ENCODE data around the gene OR6C74. TPM values are rescaled to one million over a fixed set of nuclear protein-coding genes. Genes with fewer than 3 reads are reported as not detected.

The OR6C74 gene
- total and polyA plus RNA-seq, 5 donors from 2014 or later = not detected

- Mint-ChIP-seq H3K27me3 (peaks cover 4% of the 10 kb centered on the region), H3K4me1 (no peaks in the 10 kb centered on the region), H3K4me3 (no peak overlapping the region), H3K36me3 (no peaks in the 10 kb centered on the region), H3K27ac (no peak overlapping the region), H3K9me3 (peaks cover 0 to 2% (median 0%) of the 10 kb centered on the region in 7 donors)
- no peaks in the 10 kb centered on the region for H3K36me3 ChIP-seq (ENCODE audit: control insufficient read depth, insufficient read depth, low read length)
- no peak for ATAC-seq (ENCODE audit: low read depth in 2 of 2)
- H3K9me3 ChIP-seq (ENCODE audit: control insufficient read depth in 2 of 2, low read length in 2 of 2) = no peaks in the 10 kb centered on the region
- DNase-seq = no peak
- no peaks in the 10 kb centered on the region for H3K27me3 ChIP-seq (ENCODE audit: control insufficient read depth, insufficient read depth, low read length)
- no peaks in the 10 kb centered on the region for H3K4me1 ChIP-seq (ENCODE audit: control insufficient read depth, insufficient read depth, low read length, poor library complexity, severe bottlenecking)
- H3K4me3 ChIP-seq (ENCODE audit: low read depth, low read length) = no peak overlapping the region
- no peak overlapping the region for H3K27ac ChIP-seq (ENCODE audit: insufficient read depth, low read length, poor library complexity, severe bottlenecking)
Observed at GRCh38 chr12:55258303-55258702, 13.9 kb downstream of the OR6C74 start.

GRCh38 chr12:55280991-55281390 lies 36.6 kb downstream of the OR6C74 start:
- Mint-ChIP-seq H3K4me3 (no peak overlapping the region), H3K27ac (no peak overlapping the region), H3K36me3 (no peaks in the 10 kb centered on the region), H3K4me1 (no peaks in the 10 kb centered on the region), H3K27me3 (peaks cover 31% of the 10 kb centered on the region), H3K9me3 (peaks cover 0 to 4% (median 0%) of the 10 kb centered on the region in 7 donors)
- Histone ChIP-seq H3K4me1 (ENCODE audit: control insufficient read depth, insufficient read depth, low read length, poor library complexity, severe bottlenecking) (no peaks in the 10 kb centered on the region), H3K27me3 (ENCODE audit: control insufficient read depth, insufficient read depth, low read length) (peaks cover 1% of the 10 kb centered on the region), H3K9me3 (ENCODE audit: control insufficient read depth in 2 of 2, low read length in 2 of 2) (peaks cover 0 to 2% of the 10 kb centered on the region in 2 experiments), H3K27ac (ENCODE audit: insufficient read depth, low read length, poor library complexity, severe bottlenecking) (no peak overlapping the region), H3K36me3 (ENCODE audit: control insufficient read depth, insufficient read depth, low read length) (no peaks in the 10 kb centered on the region), H3K4me3 (ENCODE audit: low read depth, low read length) (no peak overlapping the region)
- ATAC-seq (ENCODE audit: low read depth in 2 of 2) (no peak), DNase-seq (no peak)

GRCh38 chr12:55289999-55290398 lies 45.6 kb downstream of the OR6C74 start:
- no peaks in the 10 kb centered on the region for H3K4me1 Mint-ChIP-seq

More at GRCh38 chr12:55289999-55290398, 45.6 kb downstream of the OR6C74 start:
- no peaks in the 10 kb centered on the region for H3K27me3 ChIP-seq (ENCODE audit: control insufficient read depth, insufficient read depth, low read length)
- no peak overlapping the region for H3K27ac ChIP-seq (ENCODE audit: insufficient read depth, low read length, poor library complexity, severe bottlenecking)
- Mint-ChIP-seq H3K27me3 (peaks cover 9% of the 10 kb centered on the region), H3K27ac (no peak overlapping the region), H3K36me3 (no peaks in the 10 kb centered on the region), H3K9me3 (peaks cover 0 to 2% (median 0%) of the 10 kb centered on the region in 7 donors), H3K4me3 (no peak overlapping the region)
- no peak overlapping the region for H3K4me3 ChIP-seq (ENCODE audit: low read depth, low read length)
- H3K36me3 ChIP-seq (ENCODE audit: control insufficient read depth, insufficient read depth, low read length) = no peaks in the 10 kb centered on the region
- H3K9me3 ChIP-seq (ENCODE audit: control insufficient read depth in 2 of 2, low read length in 2 of 2) = no peaks in the 10 kb centered on the region
- no peak for ATAC-seq (ENCODE audit: low read depth in 2 of 2)
- no peak for DNase-seq
- H3K4me1 ChIP-seq (ENCODE audit: control insufficient read depth, insufficient read depth, low read length, poor library complexity, severe bottlenecking) = no peaks in the 10 kb centered on the region

Other genes starting within 250 kb of the OR6C74 start
- not detected for gene NEUROD4, start 224.6 kb upstream of the OR6C74 start, total RNA-seq
- gene NEUROD4, start 224.6 kb upstream of the OR6C74 start, polyA plus RNA-seq = not detected
- not detected for gene OR9K2, start 118.2 kb upstream of the OR6C74 start, total RNA-seq
- not detected for gene OR9K2, start 118.2 kb upstream of the OR6C74 start, polyA plus RNA-seq
- not detected for gene OR10A7, start 23.6 kb upstream of the OR6C74 start, total RNA-seq
- gene OR10A7, start 23.6 kb upstream of the OR6C74 start, polyA plus RNA-seq = not detected
- not detected for gene OR6C6, start 52.0 kb downstream of the OR6C74 start, total RNA-seq
- gene OR6C6, start 52.0 kb downstream of the OR6C74 start, polyA plus RNA-seq = not detected
- gene OR6C1, start 69.7 kb downstream of the OR6C74 start, total RNA-seq = not detected
- gene OR6C1, start 69.7 kb downstream of the OR6C74 start, polyA plus RNA-seq = not detected
- not detected for gene OR6C3, start 86.1 kb downstream of the OR6C74 start, total RNA-seq
- gene OR6C3, start 86.1 kb downstream of the OR6C74 start, polyA plus RNA-seq = not detected
- gene OR6C75, start 118.4 kb downstream of the OR6C74 start, total RNA-seq = not detected
- gene OR6C75, start 118.4 kb downstream of the OR6C74 start, polyA plus RNA-seq = not detected
- not detected for gene OR6C65, start 155.9 kb downstream of the OR6C74 start, total RNA-seq
- gene OR6C65, start 155.9 kb downstream of the OR6C74 start, polyA plus RNA-seq = not detected
- not detected for gene OR6C76, start 181.6 kb downstream of the OR6C74 start, total RNA-seq
- not detected for gene OR6C76, start 181.6 kb downstream of the OR6C74 start, polyA plus RNA-seq
- gene OR6C2, start 199.5 kb downstream of the OR6C74 start, total RNA-seq = not detected
- gene OR6C2, start 199.5 kb downstream of the OR6C74 start, polyA plus RNA-seq = not detected
- not detected for gene OR6C70, start 225.5 kb downstream of the OR6C74 start, total RNA-seq
- gene OR6C70, start 225.5 kb downstream of the OR6C74 start, polyA plus RNA-seq = not detected
- gene OR6C68, start 247.8 kb downstream of the OR6C74 start, total RNA-seq = not detected
- gene OR6C68, start 247.8 kb downstream of the OR6C74 start, polyA plus RNA-seq = not detected